HepG2 (cell line): Measurements from ENCODE around the gene TOP2A. TPM values are rescaled to one million over a fixed set of nuclear protein-coding genes. Genes with fewer than 3 reads are reported as not detected.

Experiments
- ARHGAP35 ChIP-seq: sonication (generic); formaldehyde crosslinking; IDR thresholded peaks from 2 replicates; pipeline ENCODE4 v1.9.0; 2022; ENCODE audit warnings: mild to moderate bottlenecking, inconsistent platforms, moderate library complexity, missing genetic modification reagents, borderline replicate concordance
- CC2D1A ChIP-seq: sonication (generic); formaldehyde crosslinking; IDR thresholded peaks from 2 replicates; pipeline ENCODE4 v1.8.1; 2023; ENCODE audit warnings: mild to moderate bottlenecking, missing genetic modification reagents
- FOXP1 ChIP-seq, 2 experiments: fragments of 450-650 bp in 1 of 2; IDR thresholded peaks; 2 replicates each; pipeline ENCODE4 v1.6.1; 2017 to 2018; ENCODE audit warnings: antibody characterized with exemption in 1 of 2
- HIVEP1 ChIP-seq: sonication (generic); formaldehyde crosslinking; IDR thresholded peaks from 2 replicates; pipeline ENCODE4 v1.4.0; 2020; ENCODE audit warnings: mild to moderate bottlenecking, missing genetic modification reagents
- HNF1A ChIP-seq, 2 experiments: sonication (generic) in 1 of 2; formaldehyde crosslinking in 1 of 2; IDR thresholded peaks; 2 replicates each; pipeline versions ENCODE4 v1.4.0 to v1.6.1; 2016 to 2020; ENCODE audit warnings: borderline replicate concordance in 1 of 2, low read depth in 1 of 2, mild to moderate bottlenecking in 1 of 2, missing genetic modification reagents in 1 of 2
- MAF1 ChIP-seq: sonication (generic); formaldehyde crosslinking; IDR thresholded peaks from 2 replicates; pipeline ENCODE4 v1.5.0; 2020; ENCODE audit warnings: missing genetic modification reagents, borderline replicate concordance
- NR3C1 ChIP-seq: sonication (generic); formaldehyde crosslinking; IDR thresholded peaks from 2 replicates; pipeline ENCODE4 v1.4.0; 2020; ENCODE audit warnings: missing genetic modification reagents
- PRMT3 ChIP-seq: sonication (generic); formaldehyde crosslinking; IDR thresholded peaks from 2 replicates; pipeline ENCODE4 v1.8.1; 2022; ENCODE audit warnings: low read depth, mild to moderate bottlenecking, moderate library complexity, missing genetic modification reagents, borderline replicate concordance
- RELA ChIP-seq: sonication (generic); formaldehyde crosslinking; IDR thresholded peaks from 2 replicates; pipeline ENCODE4 v1.4.0; 2020; ENCODE audit warnings: missing genetic modification reagents
- SRY ChIP-seq: sonication (generic); formaldehyde crosslinking; IDR thresholded peaks from 2 replicates; pipeline ENCODE4 v1.8.0; 2022; ENCODE audit warnings: mild to moderate bottlenecking, missing genetic modification reagents
- TGIF2 ChIP-seq: IDR thresholded peaks from 2 replicates; pipeline ENCODE4 v1.6.1; 2016; ENCODE audit warnings: control low read depth, missing compliant biosample characterization
- THAP11 ChIP-seq: IDR thresholded peaks from 2 replicates; pipeline ENCODE4 v1.6.1; 2016; ENCODE audit warnings: missing biosample characterization, missing genetic modification reagents
- ZNF33A ChIP-seq: sonication (generic); formaldehyde crosslinking; IDR thresholded peaks from 2 replicates; pipeline ENCODE4 v1.5.1; 2020; ENCODE audit warnings: missing genetic modification reagents, mild to moderate bottlenecking, moderate library complexity, borderline replicate concordance
- ZNF383 ChIP-seq: sonication (generic); formaldehyde crosslinking; IDR thresholded peaks from 2 replicates; pipeline ENCODE4 v1.4.0; 2020; ENCODE audit warnings: missing genetic modification reagents, mild to moderate bottlenecking, borderline replicate concordance
- ZNF547 ChIP-seq: sonication (generic); formaldehyde crosslinking; IDR thresholded peaks from 2 replicates; pipeline ENCODE4 v1.5.1; 2020; ENCODE audit warnings: mild to moderate bottlenecking, missing genetic modification reagents
- ZNF678 ChIP-seq: sonication (generic); formaldehyde crosslinking; IDR thresholded peaks from 2 replicates; pipeline ENCODE4 v1.4.0; 2020; ENCODE audit warnings: mild to moderate bottlenecking, missing genetic modification reagents
- ZNF703 ChIP-seq: sonication (generic); formaldehyde crosslinking; IDR thresholded peaks from 2 replicates; pipeline ENCODE4 v1.5.1; 2020; ENCODE audit warnings: missing genetic modification reagents, mild to moderate bottlenecking, moderate library complexity, borderline replicate concordance
- polyA plus RNA-seq, 8 experiments: library from polyadenylated mRNA; depleted of rRNA in 3 of 8; stranded (reverse) in 7 of 8; unstranded in 1 of 8; fragments of >200 nt; fragmentation: Illumina TruSeq in 4 of 8; extraction: Trizol in 4 of 8; gene quantifications; 2 replicates each; pipeline versions ENCODE4 v1.2.1 to v1.2.3, GENCODE V29; 2011 to 2016; ENCODE audit warnings: low read depth in 4 of 8, missing spikeins in 1 of 8, mixed read lengths in 1 of 8; ENCODE audit not compliant: insufficient read depth in 1 of 8
- total RNA-seq, 5 experiments: library from RNA; depleted of rRNA; stranded (reverse); fragments of >200 nt; fragmentation: Illumina TruSeq; extraction: Trizol; gene quantifications; 2 replicates each; pipeline ENCODE4 v1.2.3, GENCODE V29; 2016; ENCODE audit warnings: low read depth in 1 of 5
- TF ChIP-seq, protein P1 (sequence below): sonication (generic); formaldehyde crosslinking; IDR thresholded peaks from 2 replicates; pipeline ENCODE4 v1.5.0; 2020; ENCODE audit warnings: mild to moderate bottlenecking, missing genetic modification reagents, borderline replicate concordance
- TF ChIP-seq, protein P2 (sequence below): sonication (generic); IDR thresholded peaks from 2 replicates; pipeline ENCODE4 v1.6.1; 2016; ENCODE audit warnings: low read depth, borderline replicate concordance

Gene TOP2A
- total and polyA plus RNA-seq, 2 of the 13 experiments (the other 11 are each of a cell fraction or from before 2014, with no cell fraction given) = 108 to 327 TPM

GRCh38 chr17:40345161-40345993, 72.3 kb downstream of the TOP2A start (continued):
- TF ChIP-seq CC2D1A (CRISPR knock-in tag) (no peak), ZNF547 (CRISPR knock-in tag) (peak; percentile 92; the same call in 1 of the 2 replicates), NR3C1 (CRISPR knock-in tag) (no peak), TGIF2 (CRISPR knock-in tag) (peak; percentile 69; the same call in 1 of the 2 replicates), RELA (CRISPR knock-in tag) (no peak), ZNF383 (peak; percentile 96; the same call in 1 of the 2 replicates), HIVEP1 (CRISPR knock-in tag) (peak; percentile 90), THAP11 (CRISPR knock-in tag) (peak; percentile 49), ZNF33A (CRISPR knock-in tag) (0 out of 2 replicates have a peak, but pooled peaks have one; percentile 10), PRMT3 (CRISPR knock-in tag) (no peak), MAF1 (CRISPR knock-in tag) (no peak), FOXP1 (IDR thresholded peaks at IDR 0.05) (no peak), FOXP1 (CRISPR knock-in tag; IDR thresholded peaks at IDR 0.05) (no peak), HNF1A (IDR thresholded peaks at IDR 0.05; ENCODE audit: low read depth) (no peak), HNF1A (CRISPR knock-in tag; IDR thresholded peaks at IDR 0.05; ENCODE audit: borderline replicate concordance) (0 out of 2 replicates have a peak, but pooled peaks have one; percentile 49), ZNF678 (peak; percentile 31; the same call in 1 of the 2 replicates), ARHGAP35 (CRISPR knock-in tag) (peak; percentile 34; the same call in 1 of the 2 replicates), ZNF703 (CRISPR knock-in tag) (peak; percentile 79; the same call in 1 of the 2 replicates), SRY (CRISPR knock-in tag) (0 out of 2 replicates have a peak, but pooled peaks have one; percentile 71)
- TF ChIP-seq, protein P1, sequence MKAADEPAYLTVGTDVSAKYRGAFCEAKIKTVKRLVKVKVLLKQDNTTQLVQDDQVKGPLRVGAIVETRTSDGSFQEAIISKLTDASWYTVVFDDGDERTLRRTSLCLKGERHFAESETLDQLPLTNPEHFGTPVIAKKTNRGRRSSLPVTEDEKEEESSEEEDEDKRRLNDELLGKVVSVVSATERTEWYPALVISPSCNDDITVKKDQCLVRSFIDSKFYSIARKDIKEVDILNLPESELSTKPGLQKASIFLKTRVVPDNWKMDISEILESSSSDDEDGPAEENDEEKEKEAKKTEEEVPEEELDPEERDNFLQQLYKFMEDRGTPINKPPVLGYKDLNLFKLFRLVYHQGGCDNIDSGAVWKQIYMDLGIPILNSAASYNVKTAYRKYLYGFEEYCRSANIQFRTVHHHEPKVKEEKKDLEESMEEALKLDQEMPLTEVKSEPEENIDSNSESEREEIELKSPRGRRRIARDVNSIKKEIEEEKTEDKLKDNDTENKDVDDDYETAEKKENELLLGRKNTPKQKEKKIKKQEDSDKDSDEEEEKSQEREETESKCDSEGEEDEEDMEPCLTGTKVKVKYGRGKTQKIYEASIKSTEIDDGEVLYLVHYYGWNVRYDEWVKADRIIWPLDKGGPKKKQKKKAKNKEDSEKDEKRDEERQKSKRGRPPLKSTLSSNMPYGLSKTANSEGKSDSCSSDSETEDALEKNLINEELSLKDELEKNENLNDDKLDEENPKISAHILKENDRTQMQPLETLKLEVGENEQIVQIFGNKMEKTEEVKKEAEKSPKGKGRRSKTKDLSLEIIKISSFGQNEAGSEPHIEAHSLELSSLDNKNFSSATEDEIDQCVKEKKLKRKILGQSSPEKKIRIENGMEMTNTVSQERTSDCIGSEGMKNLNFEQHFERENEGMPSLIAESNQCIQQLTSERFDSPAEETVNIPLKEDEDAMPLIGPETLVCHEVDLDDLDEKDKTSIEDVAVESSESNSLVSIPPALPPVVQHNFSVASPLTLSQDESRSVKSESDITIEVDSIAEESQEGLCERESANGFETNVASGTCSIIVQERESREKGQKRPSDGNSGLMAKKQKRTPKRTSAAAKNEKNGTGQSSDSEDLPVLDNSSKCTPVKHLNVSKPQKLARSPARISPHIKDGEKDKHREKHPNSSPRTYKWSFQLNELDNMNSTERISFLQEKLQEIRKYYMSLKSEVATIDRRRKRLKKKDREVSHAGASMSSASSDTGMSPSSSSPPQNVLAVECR (CRISPR knock-in tag) = peak; percentile 82
- TF ChIP-seq, protein P2, sequence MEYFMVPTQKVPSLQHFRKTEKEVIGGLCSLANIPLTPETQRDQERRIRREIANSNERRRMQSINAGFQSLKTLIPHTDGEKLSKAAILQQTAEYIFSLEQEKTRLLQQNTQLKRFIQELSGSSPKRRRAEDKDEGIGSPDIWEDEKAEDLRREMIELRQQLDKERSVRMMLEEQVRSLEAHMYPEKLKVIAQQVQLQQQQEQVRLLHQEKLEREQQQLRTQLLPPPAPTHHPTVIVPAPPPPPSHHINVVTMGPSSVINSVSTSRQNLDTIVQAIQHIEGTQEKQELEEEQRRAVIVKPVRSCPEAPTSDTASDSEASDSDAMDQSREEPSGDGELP = no peak; the same call in 1 of the 2 replicates
